ENCODE measurements around the gene RASD2.

Gene RASD2

DNA sequence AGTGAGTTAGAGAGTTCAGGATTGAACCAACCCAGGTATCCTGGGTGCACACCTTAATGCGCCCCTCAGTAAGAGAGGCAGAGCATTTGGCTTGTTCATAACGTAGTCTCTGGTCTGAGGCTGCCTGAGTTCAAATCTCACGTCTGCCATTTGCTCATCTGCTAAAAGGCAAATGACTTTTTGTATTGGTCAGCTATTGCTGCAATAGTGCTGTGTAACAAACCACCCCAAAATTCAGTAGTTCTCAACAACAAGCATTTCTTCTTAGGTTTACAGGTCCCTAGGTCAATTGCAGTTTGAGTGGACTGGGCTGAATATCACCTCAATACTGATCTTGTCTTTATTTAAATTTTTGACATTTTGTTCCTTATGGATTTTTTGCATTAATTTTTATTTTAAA is 18.1 kb downstream of the RASD2 start:
- H3K27ac ChIP-seq, result no peak overlapping the region
- TF ChIP-seq, protein P1, sequence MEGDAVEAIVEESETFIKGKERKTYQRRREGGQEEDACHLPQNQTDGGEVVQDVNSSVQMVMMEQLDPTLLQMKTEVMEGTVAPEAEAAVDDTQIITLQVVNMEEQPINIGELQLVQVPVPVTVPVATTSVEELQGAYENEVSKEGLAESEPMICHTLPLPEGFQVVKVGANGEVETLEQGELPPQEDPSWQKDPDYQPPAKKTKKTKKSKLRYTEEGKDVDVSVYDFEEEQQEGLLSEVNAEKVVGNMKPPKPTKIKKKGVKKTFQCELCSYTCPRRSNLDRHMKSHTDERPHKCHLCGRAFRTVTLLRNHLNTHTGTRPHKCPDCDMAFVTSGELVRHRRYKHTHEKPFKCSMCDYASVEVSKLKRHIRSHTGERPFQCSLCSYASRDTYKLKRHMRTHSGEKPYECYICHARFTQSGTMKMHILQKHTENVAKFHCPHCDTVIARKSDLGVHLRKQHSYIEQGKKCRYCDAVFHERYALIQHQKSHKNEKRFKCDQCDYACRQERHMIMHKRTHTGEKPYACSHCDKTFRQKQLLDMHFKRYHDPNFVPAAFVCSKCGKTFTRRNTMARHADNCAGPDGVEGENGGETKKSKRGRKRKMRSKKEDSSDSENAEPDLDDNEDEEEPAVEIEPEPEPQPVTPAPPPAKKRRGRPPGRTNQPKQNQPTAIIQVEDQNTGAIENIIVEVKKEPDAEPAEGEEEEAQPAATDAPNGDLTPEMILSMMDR (conservative IDR thresholded peaks at IDR 0.05), result no peak

DNA sequence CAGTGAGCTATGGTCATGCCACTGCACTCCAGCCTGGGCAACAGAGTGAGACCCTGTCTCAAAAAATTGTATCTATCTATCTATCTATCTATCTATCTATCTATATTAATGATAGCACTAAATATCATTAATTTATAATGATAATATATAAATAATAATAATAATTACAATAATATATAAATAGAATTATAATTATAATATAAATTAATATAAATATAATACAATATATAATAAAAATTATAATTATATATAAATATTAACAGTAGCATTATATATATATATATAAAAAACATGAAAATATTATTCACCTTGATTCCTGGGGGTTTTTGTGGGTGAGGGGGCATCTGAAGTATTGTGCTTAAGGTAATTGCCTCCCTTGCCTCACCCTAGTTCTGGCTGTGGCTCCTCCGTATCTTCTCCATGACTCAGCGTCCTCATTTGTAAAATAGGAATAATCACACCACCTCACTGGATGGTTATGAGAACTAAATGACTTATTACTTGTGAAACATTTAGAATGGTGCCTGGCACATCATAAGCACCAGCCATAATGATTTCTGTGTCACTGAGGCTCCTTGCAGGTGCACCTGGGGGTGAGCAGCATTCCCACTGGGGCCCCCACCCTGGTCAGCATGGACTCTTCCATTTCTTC is 18.8 kb downstream of the RASD2 start:
- no peak overlapping the region for H3K27ac ChIP-seq
- TF ChIP-seq, protein P1 (conservative IDR thresholded peaks at IDR 0.05), result no peak

DNA sequence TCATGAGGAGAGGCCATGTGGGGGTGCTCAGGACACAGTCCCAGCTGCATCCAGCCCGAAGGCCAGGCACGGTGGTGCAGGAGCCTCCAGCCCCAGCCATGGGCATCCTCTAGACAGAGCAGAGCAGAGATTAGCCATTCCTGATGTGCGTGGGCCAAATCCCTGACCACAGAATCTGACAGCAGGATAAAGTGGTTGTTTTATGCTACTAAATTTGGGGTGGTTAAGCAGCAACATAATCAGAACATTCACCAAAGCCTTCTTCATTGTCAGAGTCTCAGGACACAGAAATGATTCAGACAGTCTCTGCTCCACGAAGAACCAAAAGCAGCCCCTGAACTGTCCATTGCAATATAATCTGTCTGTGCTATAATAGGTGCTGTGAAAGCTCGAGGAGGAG is 19.7 kb downstream of the RASD2 start:
- TF ChIP-seq, protein P1 (conservative IDR thresholded peaks at IDR 0.05), result no peak
- H3K27ac ChIP-seq, result no peak overlapping the region

DNA sequence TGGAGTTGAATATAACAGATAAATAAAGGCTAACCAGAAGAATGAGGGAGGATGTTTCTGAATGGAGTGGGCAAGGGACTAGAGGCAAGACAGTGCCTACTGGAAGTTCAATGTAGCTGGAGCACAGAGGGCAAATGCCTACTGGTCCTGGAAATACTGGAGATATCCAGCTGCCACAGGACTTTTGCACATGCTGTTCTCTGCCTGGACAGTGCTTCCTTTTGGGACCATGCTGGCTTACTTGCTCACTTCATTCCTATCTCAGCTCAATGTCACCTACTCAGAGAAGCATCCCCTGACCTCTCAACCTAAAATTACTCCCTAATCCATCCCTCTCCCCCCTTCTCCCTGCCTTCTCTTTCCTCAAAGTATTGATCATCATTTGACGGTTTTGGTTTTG is 20.2 kb downstream of the RASD2 start:
- no peak overlapping the region for H3K27ac ChIP-seq
- TF ChIP-seq, protein P1 (conservative IDR thresholded peaks at IDR 0.05), result no peak

DNA sequence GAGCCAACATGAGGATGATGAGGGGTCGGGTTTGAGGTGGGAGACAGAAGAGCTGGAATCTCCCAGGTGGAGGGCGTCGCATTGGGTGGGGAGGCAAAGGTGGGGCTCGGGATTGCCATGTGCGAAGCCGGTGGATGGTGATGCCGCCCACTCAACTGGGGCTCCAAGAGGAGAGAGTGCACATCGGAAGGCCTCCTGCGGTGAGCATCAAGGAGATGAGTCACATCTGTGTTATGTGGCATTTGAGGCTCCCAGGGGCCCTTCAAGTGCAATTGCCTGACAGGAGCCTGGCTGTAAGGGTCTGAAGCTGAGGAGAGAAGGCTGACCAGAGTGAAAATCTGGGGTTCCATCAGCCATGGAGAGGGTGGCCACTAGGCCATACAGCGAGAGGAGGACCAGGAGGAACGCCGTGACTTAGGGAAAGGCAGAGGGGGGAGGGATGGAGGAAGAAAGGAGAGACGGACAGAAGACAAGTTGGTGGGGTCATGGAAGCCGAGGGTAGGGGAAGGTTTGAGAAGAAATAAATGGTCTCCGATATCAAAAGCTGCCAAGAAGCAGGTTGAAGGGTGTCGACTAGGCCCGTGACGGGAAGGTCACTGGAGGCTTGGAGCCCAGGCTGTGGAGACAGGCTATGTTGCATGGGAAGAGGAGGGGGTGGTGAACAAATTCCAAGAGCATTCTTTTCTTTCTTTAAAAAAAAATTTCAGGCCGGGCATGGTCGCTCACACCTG is 21.3 kb downstream of the RASD2 start:
- TF ChIP-seq, protein P1 (conservative IDR thresholded peaks at IDR 0.05), result no peak

DNA sequence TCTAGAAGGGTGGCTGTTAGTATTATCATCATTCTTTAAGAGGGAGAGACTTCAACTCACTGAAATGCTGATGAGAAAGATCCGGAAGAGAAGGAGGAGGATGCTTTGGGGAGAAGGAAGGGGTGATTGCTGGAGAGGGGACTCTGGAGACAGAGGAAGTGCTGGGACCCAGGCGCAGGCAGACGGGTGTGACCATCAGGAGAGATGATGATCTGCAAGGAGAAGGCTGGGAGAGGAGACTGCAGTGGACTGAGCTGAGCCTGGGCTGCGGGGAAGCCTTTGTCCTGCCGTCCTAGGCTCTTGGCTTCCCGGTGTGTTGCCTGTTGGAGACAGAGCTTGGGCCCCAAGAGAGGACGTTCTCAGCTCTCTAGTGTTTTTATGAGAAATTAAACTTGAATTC is 22.6 kb downstream of the RASD2 start:
- TF ChIP-seq, protein P1 (conservative IDR thresholded peaks at IDR 0.05), result no peak
- no peak overlapping the region for H3K27ac ChIP-seq

More for the DNA sequence above, 21.3 kb downstream of the RASD2 start:
- H3K27ac ChIP-seq, result no peak overlapping the region

DNA sequence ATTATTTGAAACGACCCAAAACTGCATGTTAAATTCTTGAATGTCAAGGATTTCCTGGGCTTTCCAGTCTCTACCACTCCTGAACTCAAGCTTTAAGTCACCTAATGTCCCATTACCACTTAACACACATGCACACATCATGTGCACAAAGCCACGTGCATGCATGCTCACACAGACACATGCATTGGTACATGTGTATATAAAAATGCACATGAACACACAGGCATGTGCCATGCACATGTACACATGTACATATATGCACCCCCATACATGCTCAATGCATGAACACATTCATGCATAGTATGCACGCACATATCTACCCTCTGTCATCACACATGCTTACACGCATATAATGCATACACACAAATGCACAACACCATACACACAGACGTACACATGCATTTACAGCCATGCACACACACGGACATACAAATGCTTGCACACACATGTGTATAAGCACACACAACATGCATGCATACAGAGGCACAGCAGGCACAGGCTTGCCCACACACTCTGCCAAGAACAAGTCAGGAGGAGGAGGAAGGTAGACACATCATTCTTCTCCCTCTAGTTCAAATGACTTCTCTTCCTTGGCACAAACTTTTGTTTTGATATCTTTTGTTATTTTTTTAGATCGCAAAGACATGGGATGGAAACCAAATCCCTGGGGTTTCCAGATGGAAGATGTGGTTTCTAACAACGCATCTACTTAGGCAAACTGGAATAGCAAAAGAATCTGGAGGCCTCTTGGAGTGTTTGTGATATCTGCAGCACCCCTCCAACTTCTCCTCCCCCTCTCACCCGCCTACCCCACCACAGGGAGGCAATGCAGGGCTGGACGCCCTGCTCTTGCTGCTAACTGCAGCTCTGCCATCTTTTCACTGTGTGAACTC is 24.6 kb downstream of the RASD2 start:
- TF ChIP-seq, protein P1 (conservative IDR thresholded peaks at IDR 0.05), result no peak
- no peak overlapping the region for H3K27ac ChIP-seq

Measured in VCaP (cell line).